Tibial nerve (tissue), 4 donors: ENCODE measurements around the gene SLC8A3. TPM values are rescaled to one million over a fixed set of nuclear protein-coding genes. Genes with fewer than 3 reads are reported as not detected.

Source experiments
- DNase-seq, 2 donors: peaks; one replicate each; pipeline ENCODE4 v3.0.0-alpha.2; 2019; ENCODE audit warnings: low spot score in 2 of 2
- H3K27ac ChIP-seq, 4 donors: fragments of 200-600 bp; sonication (generic) in 3 of 4; one replicate each; pipeline ENCODE4 v1.5.1; 2017 to 2019; ENCODE audit warnings: mild to moderate bottlenecking in 1 of 4
- H3K27me3 ChIP-seq, 2 donors: fragments of 200-600 bp; sonication (generic) in 1 of 2; one replicate each; pipeline versions ENCODE4 v1.5.1 to v1.6.0; 2017 to 2019
- H3K36me3 ChIP-seq, 3 donors: fragments of 200-600 bp; sonication (generic); one replicate each; pipeline ENCODE4 v1.5.1; 2018 to 2019
- H3K4me1 ChIP-seq, 4 donors: fragments of 200-600 bp; sonication (generic) in 3 of 4; one replicate each; pipeline ENCODE4 v1.5.1; 2017 to 2019
- H3K4me3 ChIP-seq, 4 donors: fragments of 200-600 bp; sonication (generic) in 3 of 4; one replicate each; pipeline ENCODE4 v1.5.1; 2017 to 2019; ENCODE audit warnings: mild to moderate bottlenecking in 1 of 4, moderate library complexity in 1 of 4
- H3K9me3 ChIP-seq, 4 donors: fragments of 200-600 bp; sonication (generic) in 3 of 4; one replicate each; pipeline ENCODE4 v1.5.1; 2017 to 2019
- EP300 ChIP-seq, 2 donors: sonication (generic); formaldehyde crosslinking; IDR thresholded peaks; one replicate each; pipeline ENCODE4 v1.6.1; 2017; ENCODE audit warnings: antibody characterized with exemption in 2 of 2, mild to moderate bottlenecking in 1 of 2
- POLR2A ChIP-seq, 2 donors: fragments of 450-650 bp; IDR thresholded peaks; one replicate each; pipeline ENCODE4 v1.6.1; 2017; ENCODE audit warnings: antibody characterized with exemption in 2 of 2, mild to moderate bottlenecking in 2 of 2, moderate library complexity in 2 of 2
- WGBS, 2 donors: methylation state at CpG; one replicate each; pipeline ENCODE4 v1.1.5; 2018; 5-methylcytosine and 5-hydroxymethylcytosine counted together
- total RNA-seq, 4 donors: library from RNA; depleted of rRNA; stranded (reverse); fragments of >200 nt; gene quantifications; one replicate each; pipeline ENCODE4 v1.1.0, GENCODE V29; 2016
- TF ChIP-seq, protein P1 (sequence below), 5 experiments: fragments of 200-600 bp in 3 of 5; fragments of 450-650 bp in 2 of 5; sonication (generic) in 3 of 5; IDR thresholded peaks; one replicate each; pipeline ENCODE4 v1.5.1; 2016 to 2019; ENCODE audit warnings: antibody characterized with exemption in 5 of 5, mild to moderate bottlenecking in 3 of 5, moderate library complexity in 2 of 5

SLC8A3 gene
- total RNA-seq, 4 donors from 2014 or later, result 0.20 to 1.0 (median 0.22) TPM; not detected in 1

DNA sequence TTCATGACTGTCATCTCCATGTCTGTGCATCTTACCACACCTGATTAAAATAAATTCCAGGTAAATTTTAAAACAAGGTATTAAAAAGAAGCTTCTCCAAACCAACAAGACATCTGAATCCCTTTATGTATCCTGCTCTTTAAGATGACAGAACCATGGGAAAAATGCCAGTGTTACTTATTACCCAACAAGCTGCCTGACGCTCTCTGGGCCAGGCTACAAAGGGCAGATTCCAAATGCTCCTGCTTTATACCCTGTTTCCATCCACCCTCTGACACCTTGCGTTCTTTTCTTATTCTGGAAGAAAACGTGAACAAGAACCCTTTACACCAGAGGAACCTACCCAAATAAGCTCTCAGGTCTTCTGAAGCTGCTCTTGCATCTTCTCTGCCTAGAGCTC is 70.7 kb downstream of the SLC8A3 start:
- Histone ChIP-seq H3K27me3 (no peaks in the 10 kb centered on the region), H3K4me3 (no peak overlapping the region), H3K9me3 (no peaks in the 10 kb centered on the region), H3K27ac (no peak overlapping the region), H3K4me1 (no peaks in the 10 kb centered on the region), H3K36me3 (no peaks in the 10 kb centered on the region)
- 68 to 69% methylated on average over 3 of the region's 3 CpGs for WGBS, 2 donors
- no peak for DNase-seq
- TF ChIP-seq EP300 (IDR thresholded peaks at IDR 0.05), result no peak

DNA sequence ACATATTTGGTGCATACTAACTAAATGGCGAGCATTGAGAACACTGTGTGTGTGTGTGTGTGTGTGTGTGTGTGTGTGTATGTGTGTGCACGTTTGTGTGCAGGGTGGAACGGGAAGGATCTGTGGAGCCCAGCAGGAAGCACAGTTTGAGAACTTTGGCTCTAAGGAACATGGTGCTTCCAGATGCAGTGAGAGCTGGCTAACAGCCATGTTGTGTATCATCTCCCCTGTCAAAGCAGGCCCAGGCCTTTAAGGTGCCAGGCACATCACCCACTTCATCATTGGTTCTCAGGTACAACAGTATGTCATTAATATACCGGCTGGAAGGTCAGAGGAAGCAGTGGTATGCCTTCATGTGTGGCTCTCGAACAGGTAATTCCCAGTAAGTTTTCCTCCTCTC is 72.5 kb downstream of the SLC8A3 start:
- TF ChIP-seq, protein P1, sequence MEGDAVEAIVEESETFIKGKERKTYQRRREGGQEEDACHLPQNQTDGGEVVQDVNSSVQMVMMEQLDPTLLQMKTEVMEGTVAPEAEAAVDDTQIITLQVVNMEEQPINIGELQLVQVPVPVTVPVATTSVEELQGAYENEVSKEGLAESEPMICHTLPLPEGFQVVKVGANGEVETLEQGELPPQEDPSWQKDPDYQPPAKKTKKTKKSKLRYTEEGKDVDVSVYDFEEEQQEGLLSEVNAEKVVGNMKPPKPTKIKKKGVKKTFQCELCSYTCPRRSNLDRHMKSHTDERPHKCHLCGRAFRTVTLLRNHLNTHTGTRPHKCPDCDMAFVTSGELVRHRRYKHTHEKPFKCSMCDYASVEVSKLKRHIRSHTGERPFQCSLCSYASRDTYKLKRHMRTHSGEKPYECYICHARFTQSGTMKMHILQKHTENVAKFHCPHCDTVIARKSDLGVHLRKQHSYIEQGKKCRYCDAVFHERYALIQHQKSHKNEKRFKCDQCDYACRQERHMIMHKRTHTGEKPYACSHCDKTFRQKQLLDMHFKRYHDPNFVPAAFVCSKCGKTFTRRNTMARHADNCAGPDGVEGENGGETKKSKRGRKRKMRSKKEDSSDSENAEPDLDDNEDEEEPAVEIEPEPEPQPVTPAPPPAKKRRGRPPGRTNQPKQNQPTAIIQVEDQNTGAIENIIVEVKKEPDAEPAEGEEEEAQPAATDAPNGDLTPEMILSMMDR (IDR thresholded peaks at IDR 0.05), result no peak
- TF ChIP-seq EP300 (IDR thresholded peaks at IDR 0.05), result no peak
- no peak for TF ChIP-seq POLR2A (IDR thresholded peaks at IDR 0.05)
- Histone ChIP-seq H3K9me3 (no peaks in the 10 kb centered on the region), H3K27ac (no peak overlapping the region), H3K4me3 (no peak overlapping the region), H3K27me3 (no peaks in the 10 kb centered on the region), H3K36me3 (no peaks in the 10 kb centered on the region), H3K4me1 (no peaks in the 10 kb centered on the region)
- no peak for DNase-seq
- WGBS, 2 donors, result 59 to 63% methylated on average over 5 of the region's 5 CpGs

GRCh38 chr14:70114621-70115156 is 74.1 kb downstream of the SLC8A3 start:
- H3K9me3 ChIP-seq, result no peaks in the 10 kb centered on the region
- H3K4me3 ChIP-seq, result no peak overlapping the region
- 60 to 63% methylated on average over 12 of the region's 12 CpGs for WGBS, 2 donors
- H3K36me3 ChIP-seq, result no peaks in the 10 kb centered on the region
- no peak for TF ChIP-seq EP300 (IDR thresholded peaks at IDR 0.05)
- TF ChIP-seq, protein P1 (IDR thresholded peaks at IDR 0.05), result no peak
- no peak for TF ChIP-seq POLR2A (IDR thresholded peaks at IDR 0.05)
- H3K27ac ChIP-seq, result no peak overlapping the region
- H3K4me1 ChIP-seq, result no peaks in the 10 kb centered on the region
- no peaks in the 10 kb centered on the region for H3K27me3 ChIP-seq
- DNase-seq, result no peak

- H3K9me3 ChIP-seq, result no peaks in the 10 kb centered on the region
- H3K4me3 ChIP-seq, result no peak overlapping the region
- H3K4me1 ChIP-seq, result no peaks in the 10 kb centered on the region
- no peaks in the 10 kb centered on the region for H3K36me3 ChIP-seq
- WGBS, 2 donors, result 91 to 97% methylated on average over 2 of the region's 2 CpGs
- TF ChIP-seq EP300 (IDR thresholded peaks at IDR 0.05) (no peak), POLR2A (IDR thresholded peaks at IDR 0.05) (no peak)
- TF ChIP-seq, protein P1 (IDR thresholded peaks at IDR 0.05), result no peak
- no peak overlapping the region for H3K27ac ChIP-seq
- H3K27me3 ChIP-seq, result no peaks in the 10 kb centered on the region
- DNase-seq, result no peak
Observed at GRCh38 chr14:70113211-70113610, 75.5 kb downstream of the SLC8A3 start.

GRCh38 chr14:70108419-70108818 is 80.3 kb downstream of the SLC8A3 start:
- Histone ChIP-seq H3K36me3 (no peaks in the 10 kb centered on the region), H3K4me1 (no peaks in the 10 kb centered on the region), H3K9me3 (no peaks in the 10 kb centered on the region), H3K27me3 (no peaks in the 10 kb centered on the region), H3K27ac (no peak overlapping the region), H3K4me3 (no peak overlapping the region)
- 59 to 64% methylated on average over 3 of the region's 3 CpGs for WGBS, 2 donors
- no peak for DNase-seq
- TF ChIP-seq EP300 (IDR thresholded peaks at IDR 0.05), result no peak
- TF ChIP-seq, protein P1 (IDR thresholded peaks at IDR 0.05), result no peak
- TF ChIP-seq POLR2A (IDR thresholded peaks at IDR 0.05), result no peak

DNA sequence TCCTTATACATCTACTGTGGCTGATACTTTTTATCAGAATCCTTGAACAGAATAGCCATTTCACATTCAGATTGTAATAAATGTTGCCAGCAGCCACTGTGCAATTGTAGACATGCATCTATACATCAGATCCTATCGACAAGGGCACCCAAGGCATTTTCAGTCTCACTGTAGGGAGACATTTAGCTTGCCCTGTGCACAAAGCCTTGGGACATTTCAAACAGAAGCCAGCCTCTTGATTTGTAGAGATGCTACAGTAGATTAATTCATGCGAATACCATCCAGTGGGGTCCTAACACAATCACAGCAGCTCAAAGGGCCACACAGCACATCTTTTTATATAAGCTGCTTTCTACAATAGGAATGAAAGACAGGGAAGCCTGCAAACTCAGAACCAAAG is 81.4 kb downstream of the SLC8A3 start:
- 83% methylated on average over 2 of the region's 2 CpGs for WGBS, 2 donors
- no peak overlapping the region for H3K27ac ChIP-seq
- no peak for DNase-seq
- no peaks in the 10 kb centered on the region for H3K36me3 ChIP-seq
- TF ChIP-seq POLR2A (IDR thresholded peaks at IDR 0.05) (no peak), EP300 (IDR thresholded peaks at IDR 0.05) (no peak)
- TF ChIP-seq, protein P1 (IDR thresholded peaks at IDR 0.05), result no peak
- no peaks in the 10 kb centered on the region for H3K4me1 ChIP-seq
- H3K9me3 ChIP-seq, result no peaks in the 10 kb centered on the region
- H3K27me3 ChIP-seq, result no peaks in the 10 kb centered on the region
- no peak overlapping the region for H3K4me3 ChIP-seq
